ENCODE results near the gene EFCAB12.
"Not testable (repeated sequence)": the region's sequence is repeated elsewhere in the genome, so short reads cannot be mapped to it uniquely, and the experiment has no call there.

Gene EFCAB12

DNA sequence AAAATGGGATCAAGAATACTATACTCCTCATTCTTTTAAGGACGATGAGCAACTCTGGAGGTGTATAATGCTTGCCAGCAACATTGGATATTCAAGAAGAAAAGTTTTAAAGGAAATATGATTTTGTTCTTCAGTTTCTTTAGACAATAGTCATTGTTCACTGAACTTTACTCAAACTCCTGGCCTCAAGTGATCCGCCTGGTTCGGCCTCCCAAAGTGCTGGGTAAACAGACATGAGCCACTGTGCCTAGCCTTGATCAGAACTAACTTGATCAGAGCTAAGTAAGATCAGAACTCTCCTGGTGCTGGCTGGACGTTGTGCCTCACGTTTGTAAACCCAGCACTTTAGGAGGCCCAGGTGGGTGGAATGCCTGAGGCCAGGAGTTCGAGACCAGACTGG lies 12.6 kb downstream of the EFCAB12 start:
- H2AFZ ChIP-seq (ENCODE audit: low read depth, low read length) = no peak overlapping the region
- H3K4me1 ChIP-seq (ENCODE audit: low read length) = peaks cover 3% of the 10 kb centered on the region; the same call in 1 of the 2 replicates
- H3K4me3 ChIP-seq (ENCODE audit: low read length) = no peak overlapping the region
- H3K36me3 ChIP-seq (replicated peaks; ENCODE audit: low read depth, low read length) = no peaks in the 10 kb centered on the region
- TF ChIP-seq EZH2phosphoT487 (IDR thresholded peaks at IDR 0.05; ENCODE audit: low read depth) (no peak), CTCF (IDR thresholded peaks at IDR 0.05; ENCODE audit: low read depth, low read length) (no peak)
- no peaks in the 10 kb centered on the region for H3K9me3 ChIP-seq (ENCODE audit: insufficient read depth, low read length)
- H3K27me3 ChIP-seq (ENCODE audit: low read depth, low read length) = no peaks in the 10 kb centered on the region
- H3K27ac ChIP-seq (ENCODE audit: low read length) = no peak overlapping the region
- no peak overlapping the region for H3K4me2 ChIP-seq (ENCODE audit: low read length)
- H3K79me2 ChIP-seq (ENCODE audit: low read length) = no peaks in the 10 kb centered on the region
- no peaks in the 10 kb centered on the region for H4K20me1 ChIP-seq (ENCODE audit: insufficient read depth, low read length)
- no peak overlapping the region for H3K9ac ChIP-seq (ENCODE audit: low read length)

DNA sequence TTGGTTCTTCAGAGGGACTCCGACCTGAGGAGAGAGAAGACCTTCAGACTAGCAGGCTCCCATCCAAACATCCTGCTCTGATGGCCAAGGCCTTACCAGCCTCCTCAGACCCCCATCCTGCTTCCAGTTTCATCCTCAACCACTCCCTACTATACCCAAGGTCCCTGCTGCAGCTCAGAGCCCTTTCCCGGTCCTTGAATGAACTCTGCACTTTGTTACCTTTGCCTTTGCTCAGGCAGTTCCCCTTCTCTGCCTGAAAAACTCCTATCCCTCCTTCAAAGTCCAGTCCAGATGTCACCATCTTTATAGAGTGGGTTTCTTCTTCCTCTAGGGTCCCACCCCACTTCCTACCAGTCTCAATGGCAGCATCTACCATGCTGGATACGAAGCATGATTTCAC lies 13.1 kb downstream of the EFCAB12 start:
- Histone ChIP-seq H3K36me3 (replicated peaks; ENCODE audit: low read depth, low read length) (no peaks in the 10 kb centered on the region), H2AFZ (ENCODE audit: low read depth, low read length) (no peak overlapping the region), H3K4me1 (ENCODE audit: low read length) (peaks cover 3% of the 10 kb centered on the region; the same call in 1 of the 2 replicates), H3K79me2 (ENCODE audit: low read length) (no peaks in the 10 kb centered on the region), H3K27ac (ENCODE audit: low read length) (no peak overlapping the region), H3K4me2 (ENCODE audit: low read length) (no peak overlapping the region), H4K20me1 (ENCODE audit: insufficient read depth, low read length) (no peaks in the 10 kb centered on the region), H3K27me3 (ENCODE audit: low read depth, low read length) (no peaks in the 10 kb centered on the region), H3K9ac (ENCODE audit: low read length) (no peak overlapping the region), H3K4me3 (ENCODE audit: low read length) (no peak overlapping the region), H3K9me3 (ENCODE audit: insufficient read depth, low read length) (no peaks in the 10 kb centered on the region)
- TF ChIP-seq CTCF (IDR thresholded peaks at IDR 0.05; ENCODE audit: low read depth, low read length) (no peak), EZH2phosphoT487 (IDR thresholded peaks at IDR 0.05; ENCODE audit: low read depth) (no peak)

- H3K4me3 ChIP-seq (ENCODE audit: low read length) = no peak overlapping the region
- H3K9me3 ChIP-seq (ENCODE audit: insufficient read depth, low read length) = no peaks in the 10 kb centered on the region
- H3K4me1 ChIP-seq (ENCODE audit: low read length) = peaks cover 3% of the 10 kb centered on the region; the same call in 1 of the 2 replicates
- no peaks in the 10 kb centered on the region for H4K20me1 ChIP-seq (ENCODE audit: insufficient read depth, low read length)
- TF ChIP-seq EZH2phosphoT487 (IDR thresholded peaks at IDR 0.05; ENCODE audit: low read depth) (no peak), CTCF (IDR thresholded peaks at IDR 0.05; ENCODE audit: low read depth, low read length) (no peak)
- H3K9ac ChIP-seq (ENCODE audit: low read length) = no peak overlapping the region
- H3K27ac ChIP-seq (ENCODE audit: low read length) = no peak overlapping the region
- H3K27me3 ChIP-seq (ENCODE audit: low read depth, low read length) = no peaks in the 10 kb centered on the region
- H3K36me3 ChIP-seq (replicated peaks; ENCODE audit: low read depth, low read length) = no peaks in the 10 kb centered on the region
- H3K4me2 ChIP-seq (ENCODE audit: low read length) = no peak overlapping the region
- H3K79me2 ChIP-seq (ENCODE audit: low read length) = no peaks in the 10 kb centered on the region
- no peak overlapping the region for H2AFZ ChIP-seq (ENCODE audit: low read depth, low read length)
Observed at GRCh38 chr3:129413687-129414506, 14.5 kb downstream of the EFCAB12 start.

DNA sequence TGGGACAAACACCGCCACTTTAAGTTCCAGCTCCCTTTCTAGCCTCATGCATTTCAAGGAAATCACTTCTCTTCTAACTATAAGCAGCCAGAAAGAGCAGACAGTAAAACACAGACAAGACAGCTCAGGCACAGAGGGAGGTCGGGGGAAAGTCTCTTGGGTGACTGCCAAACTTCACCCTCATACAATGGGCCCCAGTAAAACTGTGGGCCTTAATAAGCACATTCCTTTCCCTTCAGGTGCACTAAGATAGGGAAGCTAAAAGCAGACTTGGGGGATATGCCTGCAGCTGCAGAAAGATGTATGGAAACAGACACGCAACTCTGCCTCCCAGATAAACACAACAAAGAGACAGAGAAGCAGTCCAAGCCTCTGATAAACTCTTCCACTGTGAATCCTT lies 15.2 kb downstream of the EFCAB12 start:
- H3K9me3 ChIP-seq (ENCODE audit: insufficient read depth, low read length); H3K9ac ChIP-seq (ENCODE audit: low read length); H3K27me3 ChIP-seq (ENCODE audit: low read depth, low read length); H4K20me1 ChIP-seq (ENCODE audit: insufficient read depth, low read length); H2AFZ ChIP-seq (ENCODE audit: low read depth, low read length); H3K4me2 ChIP-seq (ENCODE audit: low read length); H3K79me2 ChIP-seq (ENCODE audit: low read length); H3K27ac ChIP-seq (ENCODE audit: low read length); H3K4me1 ChIP-seq (ENCODE audit: low read length); H3K36me3 ChIP-seq (replicated peaks; ENCODE audit: low read depth, low read length); H3K4me3 ChIP-seq (ENCODE audit: low read length): not testable (repeated sequence)
